ENCODE data around the gene OCIAD2. TPM values are rescaled to one million over a fixed set of nuclear protein-coding genes. Genes with fewer than 3 reads are reported as not detected.

OCIAD2 gene
- total RNA-seq (2014; rRNA removed; shearing (Covaris generic)): 82.3 and 83.2 TPM in 2 replicates

GRCh38 chr4:48906206-48907173, at the start of gene OCIAD2:
TSS of gene OCIAD2 (minus strand) at chr4:48906774. CDS start at chr4:48904549, 2,225 bp downstream.
- Histone ChIP-seq H3K36me3 (replicated peaks; ENCODE audit: control insufficient read depth, insufficient read depth, low read length) (peaks cover 12% of the 10 kb centered on the region), H3K4me3 (ENCODE audit: insufficient read depth, low read depth, low read length) (peak within 1 kb of the TSS; percentile 83), H3K27me3 (ENCODE audit: control insufficient read depth, insufficient read depth, low read length) (no peaks in the 10 kb centered on the region)
- DNase-seq: peak; percentile 86

GRCh38 chr4:48954314-48954713, 47.7 kb upstream of the OCIAD2 start:
- Histone ChIP-seq H3K27me3 (ENCODE audit: control insufficient read depth, insufficient read depth, low read length) (no peaks in the 10 kb centered on the region), H3K36me3 (replicated peaks; ENCODE audit: control insufficient read depth, insufficient read depth, low read length) (no peaks in the 10 kb centered on the region), H3K4me3 (ENCODE audit: insufficient read depth, low read depth, low read length) (no peak overlapping the region)
- DNase-seq: no peak

GRCh38 chr4:48949518-48950219, 43.1 kb upstream of the OCIAD2 start:
- Histone ChIP-seq H3K4me3 (ENCODE audit: insufficient read depth, low read depth, low read length) (no peak overlapping the region), H3K36me3 (replicated peaks; ENCODE audit: control insufficient read depth, insufficient read depth, low read length) (no peaks in the 10 kb centered on the region), H3K27me3 (ENCODE audit: control insufficient read depth, insufficient read depth, low read length) (no peaks in the 10 kb centered on the region)
- no peak for DNase-seq

GRCh38 chr4:48949086-48949485, 42.5 kb upstream of the OCIAD2 start:
- H3K36me3 ChIP-seq (replicated peaks; ENCODE audit: control insufficient read depth, insufficient read depth, low read length): no peaks in the 10 kb centered on the region
- DNase-seq: no peak
- H3K27me3 ChIP-seq (ENCODE audit: control insufficient read depth, insufficient read depth, low read length): no peaks in the 10 kb centered on the region
- H3K4me3 ChIP-seq (ENCODE audit: insufficient read depth, low read depth, low read length): no peak overlapping the region

- Histone ChIP-seq H3K27me3 (ENCODE audit: control insufficient read depth, insufficient read depth, low read length) (no peaks in the 10 kb centered on the region), H3K36me3 (replicated peaks; ENCODE audit: control insufficient read depth, insufficient read depth, low read length) (no peaks in the 10 kb centered on the region), H3K4me3 (ENCODE audit: insufficient read depth, low read depth, low read length) (no peak overlapping the region)
- DNase-seq: no peak
Observed at GRCh38 chr4:48947731-48948130, 41.2 kb upstream of the OCIAD2 start.

GRCh38 chr4:48945981-48946380, 39.4 kb upstream of the OCIAD2 start:
- Histone ChIP-seq H3K27me3 (ENCODE audit: control insufficient read depth, insufficient read depth, low read length) (no peaks in the 10 kb centered on the region; the same call in 1 of the 2 replicates), H3K4me3 (ENCODE audit: insufficient read depth, low read depth, low read length) (no peak overlapping the region), H3K36me3 (replicated peaks; ENCODE audit: control insufficient read depth, insufficient read depth, low read length) (no peaks in the 10 kb centered on the region)
- DNase-seq: no peak

GRCh38 chr4:48944756-48945241, 38.2 kb upstream of the OCIAD2 start:
- Histone ChIP-seq H3K36me3 (replicated peaks; ENCODE audit: control insufficient read depth, insufficient read depth, low read length) (no peaks in the 10 kb centered on the region), H3K4me3 (ENCODE audit: insufficient read depth, low read depth, low read length) (no peak overlapping the region), H3K27me3 (ENCODE audit: control insufficient read depth, insufficient read depth, low read length) (no peaks in the 10 kb centered on the region; the same call in 1 of the 2 replicates)
- DNase-seq: no peak

- no peak for DNase-seq
Observed at GRCh38 chr4:48944252-48944651, 37.7 kb upstream of the OCIAD2 start.

GRCh38 chr4:48943387-48943786, 36.8 kb upstream of the OCIAD2 start:
- peak; percentile 48 for DNase-seq

More at GRCh38 chr4:48944252-48944651, 37.7 kb upstream of the OCIAD2 start:
- Histone ChIP-seq H3K4me3 (ENCODE audit: insufficient read depth, low read depth, low read length) (no peak overlapping the region), H3K27me3 (ENCODE audit: control insufficient read depth, insufficient read depth, low read length) (no peaks in the 10 kb centered on the region; the same call in 1 of the 2 replicates), H3K36me3 (replicated peaks; ENCODE audit: control insufficient read depth, insufficient read depth, low read length) (no peaks in the 10 kb centered on the region)

GRCh38 chr4:48939785-48940184, 33.2 kb upstream of the OCIAD2 start:
- Histone ChIP-seq H3K36me3 (replicated peaks; ENCODE audit: control insufficient read depth, insufficient read depth, low read length) (no peaks in the 10 kb centered on the region), H3K4me3 (ENCODE audit: insufficient read depth, low read depth, low read length) (no peak overlapping the region), H3K27me3 (ENCODE audit: control insufficient read depth, insufficient read depth, low read length) (no peaks in the 10 kb centered on the region; the same call in 1 of the 2 replicates)
- DNase-seq: no peak

More at GRCh38 chr4:48943387-48943786, 36.8 kb upstream of the OCIAD2 start:
- Histone ChIP-seq H3K27me3 (ENCODE audit: control insufficient read depth, insufficient read depth, low read length) (no peaks in the 10 kb centered on the region; the same call in 1 of the 2 replicates), H3K4me3 (ENCODE audit: insufficient read depth, low read depth, low read length) (no peak overlapping the region), H3K36me3 (replicated peaks; ENCODE audit: control insufficient read depth, insufficient read depth, low read length) (no peaks in the 10 kb centered on the region)

- H3K4me3 ChIP-seq (ENCODE audit: insufficient read depth, low read depth, low read length): no peak overlapping the region
- H3K36me3 ChIP-seq (replicated peaks; ENCODE audit: control insufficient read depth, insufficient read depth, low read length): no peaks in the 10 kb centered on the region
- no peak for DNase-seq
- no peaks in the 10 kb centered on the region; the same call in 1 of the 2 replicates for H3K27me3 ChIP-seq (ENCODE audit: control insufficient read depth, insufficient read depth, low read length)
Observed at GRCh38 chr4:48938831-48939230, 32.3 kb upstream of the OCIAD2 start.

GRCh38 chr4:48937033-48937432, 30.5 kb upstream of the OCIAD2 start:
- no peak for DNase-seq
- H3K27me3 ChIP-seq (ENCODE audit: control insufficient read depth, insufficient read depth, low read length): no peaks in the 10 kb centered on the region
- H3K4me3 ChIP-seq (ENCODE audit: insufficient read depth, low read depth, low read length): no peak overlapping the region
- no peaks in the 10 kb centered on the region for H3K36me3 ChIP-seq (replicated peaks; ENCODE audit: control insufficient read depth, insufficient read depth, low read length)

- Histone ChIP-seq H3K36me3 (replicated peaks; ENCODE audit: control insufficient read depth, insufficient read depth, low read length) (no peaks in the 10 kb centered on the region), H3K4me3 (ENCODE audit: insufficient read depth, low read depth, low read length) (no peak overlapping the region), H3K27me3 (ENCODE audit: control insufficient read depth, insufficient read depth, low read length) (no peaks in the 10 kb centered on the region)
- no peak for DNase-seq
Observed at GRCh38 chr4:48931459-48931858, 24.9 kb upstream of the OCIAD2 start.

- Histone ChIP-seq H3K4me3 (ENCODE audit: insufficient read depth, low read depth, low read length) (no peak overlapping the region), H3K27me3 (ENCODE audit: control insufficient read depth, insufficient read depth, low read length) (no peaks in the 10 kb centered on the region), H3K36me3 (replicated peaks; ENCODE audit: control insufficient read depth, insufficient read depth, low read length) (no peaks in the 10 kb centered on the region)
- DNase-seq: peak; percentile 43
Observed at GRCh38 chr4:48930654-48931053, 24.1 kb upstream of the OCIAD2 start.
